Panc1 (cell line): ENCODE measurements around the gene TBC1D2B. TPM values are rescaled to one million over a fixed set of nuclear protein-coding genes. Genes with fewer than 3 reads are reported as not detected.
"Not testable (repeated sequence)": the region's sequence is repeated elsewhere in the genome, so short reads cannot be mapped to it uniquely, and the experiment has no call there.

Source experiments
- ATAC-seq: fragments of 200-7000 bp; cut with Tn5 transposase; 2 replicates; pipeline ENCODE4 v1.9.1; 2020; ENCODE audit warnings: mild to moderate bottlenecking, moderate library complexity
- BruUV-seq: library from RNA; stranded (reverse); fragments of 400-500 nt; replicated peaks from 2 replicates; lab custom pipeline; 2021; lab: Mats Ljungman, UMichigan
- CTCF ChIA-PET: fragments of 300-600 bp; sonication (Branson Sonifier 250); formaldehyde crosslinking; loops from one replicate; lab custom pipeline; 2022; ENCODE audit warnings: antibody characterized with exemption; lab: Charles Lee
- POLR2A ChIA-PET: fragments of 300-600 bp; sonication (Branson Sonifier 250); formaldehyde crosslinking; loops from one replicate; lab custom pipeline; 2022; ENCODE audit warnings: antibody characterized with exemption; lab: Charles Lee
- DNase-seq: peaks from one replicate; pipeline ENCODE4 v3.0.0-alpha.2; 2010; ENCODE audit warnings: low read depth, low spot score
- H3K27ac ChIP-seq: 2 replicates; pipeline ENCODE4 v1.5.1; 2011; ENCODE audit warnings: mild to moderate bottlenecking, low read length, inconsistent platforms
- H3K27me3 ChIP-seq: fragments of 200-500 bp; sonication (Bioruptor generic); 2 replicates; pipeline ENCODE4 v1.6.0; 2014; ENCODE audit warnings: low read length, inconsistent platforms; ENCODE audit not compliant: control insufficient read depth, insufficient read depth
- H3K36me3 ChIP-seq: fragments of 200-500 bp; sonication (Bioruptor generic); 2 replicates; pipeline ENCODE4 v1.5.1; 2014; ENCODE audit warnings: inconsistent platforms, mild to moderate bottlenecking, low read length, moderate library complexity; ENCODE audit not compliant: control insufficient read depth, insufficient read depth
- H3K4me1 ChIP-seq: 2 replicates; pipeline ENCODE4 v1.5.1; 2011; ENCODE audit warnings: inconsistent platforms, mild to moderate bottlenecking, low read length, moderate library complexity; ENCODE audit not compliant: control insufficient read depth, insufficient read depth
- H3K4me3 ChIP-seq, 2 experiments: 2 replicates each; pipeline ENCODE4 v1.5.1; 2011 to 2012; ENCODE audit warnings: low read depth in 2 of 2, low read length in 2 of 2, mild to moderate bottlenecking in 2 of 2, inconsistent platforms in 1 of 2, moderate library complexity in 1 of 2
- H3K9me3 ChIP-seq: fragments of 200-500 bp; sonication (Bioruptor generic); 2 replicates; pipeline ENCODE4 v1.5.1; 2014; ENCODE audit warnings: low read depth, mild to moderate bottlenecking, inconsistent platforms, low read length, moderate library complexity; ENCODE audit not compliant: control insufficient read depth, insufficient read depth
- POLR2AphosphoS5 ChIP-seq: IDR thresholded peaks from 2 replicates; pipeline ENCODE4 v1.6.1; 2012; ENCODE audit warnings: mild to moderate bottlenecking, low read depth, low read length, moderate library complexity
- SIN3A ChIP-seq: IDR thresholded peaks from 2 replicates; pipeline ENCODE4 v1.6.1; 2012; ENCODE audit warnings: low read depth, mild to moderate bottlenecking, low read length, moderate library complexity, borderline replicate concordance; ENCODE audit not compliant: insufficient read depth
- TCF7L2 ChIP-seq: IDR thresholded peaks from 2 replicates; pipeline ENCODE4 v1.6.1; 2011; ENCODE audit warnings: mild to moderate bottlenecking, low read depth, low read length, inconsistent platforms
- in situ Hi-C: cut with HindIII; loops from 2 replicates; pipeline ENCODE4 v1.10.0; 2016; ENCODE audit warnings: low sequenced_read_pairs, low pct_unique_long_range_greater_than_20kb
- intact Hi-C: fragments of 100-400 bp; cut with micrococcal nuclease; formaldehyde crosslinking; loops from one replicate; pipeline ENCODE4 v1.10.0; 2022; ENCODE audit not compliant: unreplicated experiment
- total RNA-seq: library from RNA; stranded (reverse); gene quantifications from one replicate; pipeline ENCODE4 v1.2.1, GENCODE V29; 2021; ENCODE audit not compliant: unreplicated experiment
- TF ChIP-seq, protein P1 (sequence below), 2 experiments: IDR thresholded peaks; 2 replicates each; pipeline ENCODE4 v1.6.1; 2011 to 2012; ENCODE audit warnings: low read depth in 2 of 2, control low read depth in 1 of 2, low read length in 1 of 2, mild to moderate bottlenecking in 1 of 2, moderate library complexity in 1 of 2; ENCODE audit not compliant: insufficient read depth in 1 of 2
- TF ChIP-seq, protein P2 (sequence below): fragments of 450-650 bp; IDR thresholded peaks from 2 replicates; pipeline ENCODE4 v1.5.1; 2017; ENCODE audit warnings: mild to moderate bottlenecking

Gene TBC1D2B
- total RNA-seq, 1 experiment from 2014 or later = 59.3 TPM

DNA sequence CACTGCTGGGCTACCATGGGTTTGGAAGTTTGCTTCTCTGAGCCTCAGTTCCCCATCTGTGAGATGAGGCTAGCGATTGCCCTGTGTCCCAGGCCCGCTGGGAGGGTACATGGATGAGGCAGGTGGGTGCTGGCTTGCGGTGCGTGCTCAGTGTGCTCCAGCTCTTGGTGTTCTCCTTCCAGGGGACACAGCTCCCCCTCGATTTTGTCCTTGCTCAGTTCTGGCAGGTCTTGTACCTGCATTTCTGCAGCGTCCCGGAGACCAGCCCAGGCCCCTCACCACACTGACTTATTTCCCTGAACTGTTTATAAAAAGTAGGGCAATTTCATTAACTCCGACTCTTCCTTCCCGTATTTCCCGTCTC lies 95.4 kb downstream of the TBC1D2B start:
- ChIA-PET CTCF (no interaction called here), POLR2A (no interaction called here)
- BruUV-seq = no TSS peak
- no peak overlapping the region for H3K4me3 ChIP-seq
- TF ChIP-seq SIN3A (no peak), POLR2AphosphoS5 (no peak), TCF7L2 (no peak)
- TF ChIP-seq, protein P1, sequence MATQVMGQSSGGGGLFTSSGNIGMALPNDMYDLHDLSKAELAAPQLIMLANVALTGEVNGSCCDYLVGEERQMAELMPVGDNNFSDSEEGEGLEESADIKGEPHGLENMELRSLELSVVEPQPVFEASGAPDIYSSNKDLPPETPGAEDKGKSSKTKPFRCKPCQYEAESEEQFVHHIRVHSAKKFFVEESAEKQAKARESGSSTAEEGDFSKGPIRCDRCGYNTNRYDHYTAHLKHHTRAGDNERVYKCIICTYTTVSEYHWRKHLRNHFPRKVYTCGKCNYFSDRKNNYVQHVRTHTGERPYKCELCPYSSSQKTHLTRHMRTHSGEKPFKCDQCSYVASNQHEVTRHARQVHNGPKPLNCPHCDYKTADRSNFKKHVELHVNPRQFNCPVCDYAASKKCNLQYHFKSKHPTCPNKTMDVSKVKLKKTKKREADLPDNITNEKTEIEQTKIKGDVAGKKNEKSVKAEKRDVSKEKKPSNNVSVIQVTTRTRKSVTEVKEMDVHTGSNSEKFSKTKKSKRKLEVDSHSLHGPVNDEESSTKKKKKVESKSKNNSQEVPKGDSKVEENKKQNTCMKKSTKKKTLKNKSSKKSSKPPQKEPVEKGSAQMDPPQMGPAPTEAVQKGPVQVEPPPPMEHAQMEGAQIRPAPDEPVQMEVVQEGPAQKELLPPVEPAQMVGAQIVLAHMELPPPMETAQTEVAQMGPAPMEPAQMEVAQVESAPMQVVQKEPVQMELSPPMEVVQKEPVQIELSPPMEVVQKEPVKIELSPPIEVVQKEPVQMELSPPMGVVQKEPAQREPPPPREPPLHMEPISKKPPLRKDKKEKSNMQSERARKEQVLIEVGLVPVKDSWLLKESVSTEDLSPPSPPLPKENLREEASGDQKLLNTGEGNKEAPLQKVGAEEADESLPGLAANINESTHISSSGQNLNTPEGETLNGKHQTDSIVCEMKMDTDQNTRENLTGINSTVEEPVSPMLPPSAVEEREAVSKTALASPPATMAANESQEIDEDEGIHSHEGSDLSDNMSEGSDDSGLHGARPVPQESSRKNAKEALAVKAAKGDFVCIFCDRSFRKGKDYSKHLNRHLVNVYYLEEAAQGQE (IDR thresholded peaks at IDR 0.05; ENCODE audit: insufficient read depth in 1 of 2, low read depth in 2 of 2, low read length in 1 of 2) = no peak
- TF ChIP-seq, protein P2, sequence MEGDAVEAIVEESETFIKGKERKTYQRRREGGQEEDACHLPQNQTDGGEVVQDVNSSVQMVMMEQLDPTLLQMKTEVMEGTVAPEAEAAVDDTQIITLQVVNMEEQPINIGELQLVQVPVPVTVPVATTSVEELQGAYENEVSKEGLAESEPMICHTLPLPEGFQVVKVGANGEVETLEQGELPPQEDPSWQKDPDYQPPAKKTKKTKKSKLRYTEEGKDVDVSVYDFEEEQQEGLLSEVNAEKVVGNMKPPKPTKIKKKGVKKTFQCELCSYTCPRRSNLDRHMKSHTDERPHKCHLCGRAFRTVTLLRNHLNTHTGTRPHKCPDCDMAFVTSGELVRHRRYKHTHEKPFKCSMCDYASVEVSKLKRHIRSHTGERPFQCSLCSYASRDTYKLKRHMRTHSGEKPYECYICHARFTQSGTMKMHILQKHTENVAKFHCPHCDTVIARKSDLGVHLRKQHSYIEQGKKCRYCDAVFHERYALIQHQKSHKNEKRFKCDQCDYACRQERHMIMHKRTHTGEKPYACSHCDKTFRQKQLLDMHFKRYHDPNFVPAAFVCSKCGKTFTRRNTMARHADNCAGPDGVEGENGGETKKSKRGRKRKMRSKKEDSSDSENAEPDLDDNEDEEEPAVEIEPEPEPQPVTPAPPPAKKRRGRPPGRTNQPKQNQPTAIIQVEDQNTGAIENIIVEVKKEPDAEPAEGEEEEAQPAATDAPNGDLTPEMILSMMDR = no peak
- no peaks in the 10 kb centered on the region for H3K36me3 ChIP-seq
- in situ Hi-C loops = no loop called here
- H3K4me1 ChIP-seq = 0 out of 2 replicates have a peak, but pooled peaks cover 3% of the 10 kb centered on the region
- intact Hi-C loops = no loop called here
- H3K27ac ChIP-seq = no peak overlapping the region
- no peaks in the 10 kb centered on the region for H3K27me3 ChIP-seq
- DNase-seq (no peak), ATAC-seq (no peak)
- no peaks in the 10 kb centered on the region for H3K9me3 ChIP-seq

DNA sequence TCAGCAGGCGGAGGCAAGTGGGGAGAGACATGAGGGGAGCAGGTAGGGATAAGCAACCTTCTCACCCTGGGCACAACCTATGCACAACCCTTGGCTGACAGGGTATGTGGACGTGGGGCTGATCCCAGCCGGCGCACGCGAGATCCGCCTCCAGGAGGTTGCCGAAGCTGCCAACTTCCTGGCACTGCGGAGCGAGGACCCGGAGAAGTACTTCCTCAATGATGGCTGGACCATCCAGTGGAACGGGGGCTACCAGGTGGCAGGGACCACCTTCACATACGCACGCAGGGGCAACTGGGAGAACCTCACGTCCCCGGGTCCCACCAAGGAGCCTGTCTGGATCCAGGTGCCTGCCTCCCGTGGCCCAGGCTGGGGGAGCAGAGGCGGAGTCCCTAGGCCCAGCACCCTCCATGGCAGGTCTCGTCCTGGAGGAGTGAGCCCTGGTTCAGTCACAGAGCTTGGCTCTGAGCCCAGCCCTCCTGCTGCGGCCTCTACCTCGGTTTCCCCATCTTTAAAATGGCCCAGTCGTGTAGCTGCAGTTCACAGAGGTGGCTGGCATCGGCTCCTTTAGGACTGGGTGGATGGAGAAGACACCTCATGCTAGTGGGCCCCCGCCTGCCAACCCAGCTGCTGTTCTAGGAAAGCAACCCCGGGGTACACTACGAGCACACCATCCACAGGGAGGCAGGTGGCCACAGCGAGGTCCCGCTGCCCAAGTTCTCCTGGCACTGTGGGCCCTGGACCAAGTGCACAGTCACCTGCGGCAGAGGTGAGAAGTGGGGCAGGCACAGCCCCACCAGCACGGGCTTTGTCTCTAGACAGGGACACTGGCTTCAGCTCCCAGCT lies 96.0 kb downstream of the TBC1D2B start:
- no peak for ATAC-seq
- CTCF ChIA-PET = no interaction called here
- in situ Hi-C loops = no loop called here

DNA sequence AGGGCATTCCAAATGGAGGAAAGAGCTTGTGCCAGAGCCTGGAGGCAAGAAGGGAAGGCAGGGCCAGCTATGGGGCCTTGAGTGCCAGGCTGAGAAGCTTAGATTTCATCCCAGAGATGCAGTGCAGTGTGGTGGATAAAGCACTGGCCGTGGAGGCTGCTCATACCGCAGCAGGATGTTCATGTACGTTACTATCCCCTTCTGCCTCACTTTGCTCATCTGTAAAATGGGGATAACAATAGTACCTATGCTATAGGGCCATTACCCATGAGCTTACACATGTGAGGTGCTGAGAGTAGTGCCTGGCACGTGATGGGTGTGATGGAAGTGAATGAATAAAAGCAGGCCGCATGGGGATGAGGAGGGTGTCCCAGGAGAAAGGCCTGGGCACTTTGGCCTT lies 96.8 kb downstream of the TBC1D2B start:
- CTCF ChIA-PET, DNase-seq, H3K9me3 ChIP-seq, intact Hi-C loops, H3K36me3 ChIP-seq, H3K27me3 ChIP-seq, in situ Hi-C loops, POLR2A ChIA-PET, H3K27ac ChIP-seq, BruUV-seq, H3K4me1 ChIP-seq, ATAC-seq, H3K4me3 ChIP-seq: not testable (repeated sequence)

More for the DNA sequence above, 96.0 kb downstream of the TBC1D2B start:
- intact Hi-C loops = no loop called here
- Histone ChIP-seq H3K4me1 (0 out of 2 replicates have a peak, but pooled peaks cover 3% of the 10 kb centered on the region), H3K4me3 (no peak overlapping the region), H3K27ac (no peak overlapping the region), H3K36me3 (no peaks in the 10 kb centered on the region), H3K27me3 (no peaks in the 10 kb centered on the region), H3K9me3 (no peaks in the 10 kb centered on the region)
- POLR2A ChIA-PET = no interaction called here
- TF ChIP-seq, protein P1 (IDR thresholded peaks at IDR 0.05; ENCODE audit: insufficient read depth in 1 of 2, low read depth in 2 of 2, low read length in 1 of 2) = no peak
- TF ChIP-seq, protein P2 = no peak
- no peak for TF ChIP-seq POLR2AphosphoS5
- BruUV-seq = no TSS peak
- no peak for DNase-seq
